Measurements from ENCODE around the gene TARBP1.

Gene TARBP1

DNA sequence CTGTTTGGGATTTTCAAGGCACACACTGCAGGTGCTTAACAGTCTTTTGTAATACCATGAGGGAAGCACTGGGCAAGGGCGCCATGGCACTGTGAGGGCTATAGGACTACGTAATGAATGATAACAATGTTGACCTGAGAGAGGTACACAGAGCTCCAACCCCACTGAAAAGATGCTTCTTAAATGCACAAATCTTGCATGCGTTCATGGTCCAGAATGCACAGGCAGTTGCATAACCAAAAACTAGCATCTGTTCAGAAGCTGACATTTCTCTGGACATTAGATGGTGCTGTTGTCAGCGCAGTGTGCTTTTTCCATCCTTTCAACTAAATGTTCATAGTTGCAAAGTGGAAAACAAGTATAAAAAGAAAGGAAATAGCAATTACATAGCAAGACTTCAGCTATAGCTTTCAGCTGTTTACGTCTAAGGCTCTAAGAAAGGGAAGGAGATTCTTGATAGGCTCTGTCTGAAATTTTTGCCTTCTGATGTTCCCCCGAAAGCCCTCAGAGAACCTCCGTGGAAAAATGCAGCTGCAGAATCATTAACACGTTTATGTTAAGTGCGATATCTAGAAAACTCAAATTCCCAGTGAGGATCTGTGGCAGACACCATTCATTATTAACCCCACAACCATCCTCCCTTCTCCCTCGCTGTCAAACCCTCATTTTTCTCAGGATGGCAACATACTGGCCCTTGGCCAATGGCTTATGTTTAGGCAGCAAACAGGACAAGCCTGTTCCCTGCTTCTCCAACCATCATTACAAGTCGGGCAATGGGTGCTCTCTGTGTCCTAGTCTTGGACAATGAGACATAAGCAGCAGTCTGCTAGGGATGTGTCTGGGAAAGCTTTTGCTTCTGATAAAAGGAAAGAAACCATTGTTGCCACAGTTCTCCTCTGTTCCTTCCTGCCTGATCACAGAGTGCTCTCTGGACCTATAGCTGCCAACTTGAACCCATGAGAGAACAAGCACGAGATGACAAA lies 8.2 kb upstream of the TARBP1 start:
- no peak for DNase-seq (ENCODE audit: low read depth in 2 of 2)

DNA sequence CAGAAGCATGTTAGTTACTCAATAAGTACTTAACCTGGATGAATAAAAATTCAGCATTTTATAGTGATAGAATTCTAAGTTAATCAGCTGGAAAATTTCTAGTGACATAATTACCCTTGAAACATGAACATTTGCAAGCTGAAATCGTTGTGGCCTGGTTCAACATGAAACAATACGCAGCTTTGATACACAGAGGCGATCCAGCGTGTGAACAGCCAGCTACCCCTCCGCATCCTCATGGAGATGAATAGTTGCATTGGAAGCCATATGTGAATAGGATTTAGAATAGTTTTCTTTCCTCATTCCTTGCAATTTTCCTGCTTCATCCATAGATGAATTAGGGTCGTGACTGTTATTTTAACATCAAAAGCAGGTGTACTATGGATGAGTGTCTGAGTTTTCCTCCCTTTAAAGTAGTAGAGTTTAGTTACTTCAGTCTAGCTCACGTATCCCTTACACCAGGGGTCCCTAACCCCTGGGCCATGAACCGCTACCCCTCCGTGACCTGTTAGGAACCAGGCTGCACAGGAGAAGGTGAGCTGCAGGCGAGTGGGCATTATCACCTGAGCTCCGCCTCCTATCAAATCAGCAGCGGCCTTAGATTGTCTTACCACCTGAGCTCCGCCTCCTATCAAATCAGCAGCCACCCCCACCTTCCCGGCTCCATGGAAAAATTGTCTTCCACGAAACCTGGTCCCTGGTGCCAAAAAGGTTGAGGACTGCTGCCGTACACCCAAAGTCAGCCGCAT lies 6.2 kb upstream of the TARBP1 start:
- DNase-seq (ENCODE audit: low read depth in 2 of 2), result no peak

DNA sequence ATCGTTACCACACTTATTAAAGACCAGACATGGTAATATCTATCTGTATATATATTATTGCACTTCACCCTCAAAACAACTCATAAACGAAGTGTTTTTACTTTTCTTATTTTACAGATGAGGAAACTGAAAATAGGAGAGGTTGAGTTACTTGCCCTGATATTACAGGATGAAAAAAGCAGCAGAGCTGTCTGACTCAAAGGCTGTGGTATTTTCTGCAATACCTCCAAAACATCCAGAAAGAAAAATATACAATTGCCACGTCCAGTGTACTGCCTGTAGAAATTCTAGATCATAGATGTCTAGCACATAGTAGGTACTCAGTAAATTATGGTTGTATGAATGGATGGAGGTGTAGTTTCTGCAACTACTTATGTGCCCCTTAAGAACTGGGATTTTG lies 5.2 kb upstream of the TARBP1 start:
- DNase-seq (ENCODE audit: low read depth in 2 of 2), result no peak

DNA sequence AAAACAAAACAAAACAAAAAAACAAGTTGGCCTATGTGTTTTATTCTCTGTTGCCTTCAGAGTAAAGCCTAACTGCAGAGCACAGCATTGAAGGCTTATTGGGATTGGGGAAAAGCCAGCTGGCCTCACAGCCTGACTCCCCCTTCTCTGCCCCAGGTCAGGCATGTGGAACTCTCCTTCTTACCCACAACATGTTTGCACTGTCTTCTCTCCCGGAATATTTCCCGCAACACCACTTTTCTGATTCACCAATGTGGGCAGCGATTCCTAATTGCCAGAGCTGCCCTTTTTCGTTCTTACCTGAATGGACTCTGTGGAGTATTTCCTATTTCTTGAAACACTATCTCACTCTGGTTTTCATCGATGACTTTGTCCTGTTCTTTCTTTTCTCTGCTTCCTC lies 2.8 kb upstream of the TARBP1 start:
- no peak for DNase-seq (ENCODE audit: low read depth in 2 of 2)

DNA sequence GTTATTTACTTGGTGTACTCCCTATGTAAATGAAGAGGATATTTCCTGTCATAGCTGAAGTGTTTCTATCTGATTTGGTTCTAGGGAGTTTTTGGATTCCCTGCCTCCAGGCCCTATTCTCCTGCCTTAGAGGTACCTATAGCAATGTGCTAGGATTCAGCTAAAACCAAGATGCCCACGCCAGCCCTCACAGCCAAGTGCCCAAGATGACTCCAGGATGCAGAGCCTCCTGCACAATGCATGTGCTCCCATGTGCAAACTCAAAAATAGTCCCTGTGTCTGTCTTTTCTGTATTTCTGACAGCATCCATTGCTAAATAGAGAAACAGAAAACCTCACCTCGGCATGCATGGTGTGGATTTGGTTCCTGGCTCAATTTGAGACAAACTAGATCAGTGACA lies 887 bp upstream of the TARBP1 start:
- DNase-seq (ENCODE audit: low read depth in 2 of 2), result no peak

DNA sequence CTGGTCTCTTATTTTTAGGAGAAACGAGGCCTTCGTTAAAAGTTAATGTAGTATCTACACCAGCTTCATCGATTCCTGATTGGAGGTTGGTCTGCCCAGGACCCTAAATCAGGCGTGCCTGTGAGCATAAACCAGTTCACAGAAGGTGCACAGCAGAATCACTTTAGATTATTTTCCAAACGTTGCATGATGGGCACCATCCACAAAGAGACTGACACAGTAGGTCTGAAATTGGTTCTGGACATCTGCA lies 256 bp upstream of the TARBP1 start:
- DNase-seq (ENCODE audit: low read depth in 2 of 2), result no peak

DNA sequence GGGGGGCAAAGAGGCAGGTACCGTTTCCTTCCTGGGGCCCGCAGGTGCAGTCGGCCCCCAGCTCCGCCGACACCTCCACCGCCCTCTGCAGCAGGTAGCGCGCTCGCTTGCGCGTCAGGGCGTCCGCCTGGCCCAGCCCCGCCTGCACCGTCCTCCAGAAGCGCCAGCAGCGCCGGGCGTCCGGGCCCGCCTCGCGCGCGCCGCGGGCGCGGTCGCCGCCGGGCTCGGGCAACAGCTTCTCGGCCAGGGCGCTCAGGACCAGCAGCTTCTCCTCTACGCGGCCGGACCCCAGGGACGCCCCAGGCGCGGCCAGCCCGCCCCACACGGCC lies 863 bp downstream of the TARBP1 start:
- DNase-seq (ENCODE audit: low read depth in 2 of 2), result peak; percentile 52 to 57

DNA sequence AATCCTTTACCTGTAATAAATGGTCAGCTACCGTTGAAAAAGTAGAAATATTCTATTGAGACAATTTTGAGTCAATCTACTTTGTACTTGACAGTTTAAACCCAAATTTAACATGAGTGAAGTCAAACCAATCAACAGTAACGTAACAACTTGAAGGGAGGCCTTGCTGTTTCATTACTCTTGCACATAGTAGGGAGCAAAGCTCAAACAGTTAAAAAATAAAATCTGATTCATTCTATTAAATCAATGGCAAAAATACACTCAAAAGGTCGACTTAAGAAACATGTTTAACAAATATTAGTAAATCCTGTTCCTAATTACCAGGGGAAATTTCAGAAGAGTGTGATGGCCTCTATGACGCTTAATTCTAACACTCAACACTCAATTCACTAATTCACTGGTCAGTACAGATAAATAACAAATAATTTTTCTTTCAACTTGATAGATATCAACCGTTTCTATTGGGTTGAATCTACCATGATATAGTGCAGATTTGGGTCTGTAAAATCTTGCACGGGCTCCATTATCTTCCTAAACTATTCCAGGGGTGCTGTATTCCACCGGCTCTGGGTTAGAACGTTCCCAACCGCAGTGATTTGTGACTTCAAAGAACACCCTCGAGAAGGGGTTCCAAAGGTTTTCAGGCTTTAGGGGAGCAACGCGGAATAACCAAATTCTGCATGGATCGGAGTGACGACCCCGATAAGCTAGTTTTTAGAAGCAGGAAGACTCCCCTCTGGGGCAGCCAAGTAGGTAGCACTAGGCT lies 1.4 kb downstream of the TARBP1 start:
- no peak for DNase-seq (ENCODE audit: low read depth in 2 of 2)

DNA sequence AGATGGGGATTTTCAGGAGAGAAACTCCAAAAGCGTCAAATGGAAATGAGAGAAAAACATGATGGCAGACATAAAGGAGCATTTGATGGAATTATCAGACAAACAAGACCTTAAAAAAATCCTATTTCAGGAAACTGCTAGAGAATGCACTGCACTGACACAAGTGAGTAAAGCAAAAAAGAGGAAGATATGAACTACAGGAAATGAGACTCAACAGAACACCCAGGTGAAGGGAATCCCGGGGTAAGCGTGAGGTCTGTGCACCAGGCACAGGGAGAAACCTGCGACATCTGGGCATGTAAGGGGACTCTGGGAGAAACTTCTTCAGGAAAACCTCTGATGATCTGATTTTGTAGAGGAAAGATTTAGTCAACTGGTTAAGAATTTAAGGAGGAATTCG lies 2.8 kb downstream of the TARBP1 start:
- no peak for DNase-seq (ENCODE audit: low read depth in 2 of 2)

DNA sequence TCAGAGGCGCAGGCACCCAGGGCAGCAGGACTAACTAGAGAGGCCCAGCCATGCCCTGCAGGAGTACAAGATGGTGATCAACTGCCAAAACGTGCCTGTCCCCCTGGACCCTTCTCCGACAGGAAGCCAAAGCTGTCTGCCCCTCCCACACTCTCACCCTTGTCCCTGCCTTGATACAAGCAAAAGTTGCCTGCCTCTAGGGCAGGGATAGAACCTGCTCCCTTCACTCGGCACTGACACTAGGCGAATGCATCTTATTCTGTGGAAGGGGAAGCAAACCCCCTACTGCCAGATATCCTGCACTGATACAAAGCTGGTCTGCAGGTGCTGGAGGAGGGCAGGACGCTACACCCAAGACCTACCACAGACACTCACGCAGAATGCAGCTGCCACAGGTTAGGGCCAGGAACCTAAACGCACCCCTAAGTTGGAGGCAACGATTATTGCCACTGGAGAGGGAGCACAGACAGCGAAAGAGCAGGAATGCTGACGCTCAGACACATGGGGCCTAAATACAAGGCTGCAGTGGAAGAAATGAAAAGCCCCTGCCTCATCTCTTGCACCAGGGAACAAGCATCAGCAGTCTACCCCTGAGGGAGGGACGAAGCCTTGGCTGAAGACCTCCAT lies 3.7 kb downstream of the TARBP1 start:
- DNase-seq (ENCODE audit: low read depth in 2 of 2), result no peak

DNA sequence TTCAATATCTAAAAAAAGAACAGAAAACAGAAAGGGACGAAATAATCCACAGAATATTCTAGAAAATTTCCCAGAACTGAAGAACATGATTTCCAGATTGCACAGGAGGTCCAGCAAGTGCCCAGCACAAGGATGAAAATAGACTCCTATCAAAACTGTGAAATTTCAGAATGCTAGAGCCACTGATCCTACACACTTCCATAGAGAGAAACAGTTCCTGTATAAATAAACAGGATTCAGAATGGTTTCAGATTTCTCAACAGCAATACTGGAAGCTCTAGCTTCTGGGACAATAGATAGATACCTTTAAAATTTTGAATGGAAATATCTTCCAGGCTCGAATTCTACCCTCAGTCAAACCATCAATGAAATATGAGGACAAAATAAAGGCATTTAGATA lies 4.6 kb downstream of the TARBP1 start:
- no peak for DNase-seq (ENCODE audit: low read depth in 2 of 2)

DNA sequence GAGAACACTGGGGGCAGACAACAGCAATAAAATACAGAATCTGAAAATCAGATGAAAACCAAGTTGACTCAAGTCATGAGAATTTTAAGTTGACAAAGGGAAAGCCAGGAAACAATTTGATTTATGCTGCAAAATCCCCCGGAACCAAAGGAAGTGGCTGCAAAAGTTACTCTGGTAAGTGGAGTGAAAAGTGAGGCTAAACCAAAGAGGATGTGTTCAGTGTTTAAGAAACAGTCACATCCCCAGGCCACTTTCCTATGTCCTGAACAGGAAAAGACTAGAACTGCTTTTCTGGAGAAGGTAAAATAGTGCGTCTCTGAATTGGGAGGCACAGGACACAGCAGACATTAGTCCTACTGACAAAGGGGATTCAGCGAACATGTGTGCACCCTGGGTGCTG lies 5.9 kb downstream of the TARBP1 start:
- no peak for DNase-seq (ENCODE audit: low read depth in 2 of 2)

DNA sequence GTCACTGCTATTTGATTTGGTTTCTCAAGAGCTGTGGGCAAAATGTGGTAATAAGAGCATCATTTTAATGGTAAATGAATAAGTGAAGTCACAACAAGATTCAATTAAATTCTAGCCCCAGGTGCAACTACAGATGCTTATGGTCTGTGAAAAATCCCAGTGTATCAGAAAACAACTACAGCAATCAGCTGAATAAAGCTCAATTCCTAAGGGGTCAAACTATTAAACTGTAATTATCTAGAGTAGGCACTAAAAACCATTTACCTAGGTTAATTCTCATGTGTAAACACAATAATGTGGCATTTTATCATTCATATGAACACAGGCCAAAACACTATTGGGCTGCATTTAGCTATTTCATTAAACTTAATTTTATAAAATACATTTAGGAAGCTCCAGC lies 9.6 kb downstream of the TARBP1 start:
- no peak for DNase-seq (ENCODE audit: low read depth in 2 of 2)

DNA sequence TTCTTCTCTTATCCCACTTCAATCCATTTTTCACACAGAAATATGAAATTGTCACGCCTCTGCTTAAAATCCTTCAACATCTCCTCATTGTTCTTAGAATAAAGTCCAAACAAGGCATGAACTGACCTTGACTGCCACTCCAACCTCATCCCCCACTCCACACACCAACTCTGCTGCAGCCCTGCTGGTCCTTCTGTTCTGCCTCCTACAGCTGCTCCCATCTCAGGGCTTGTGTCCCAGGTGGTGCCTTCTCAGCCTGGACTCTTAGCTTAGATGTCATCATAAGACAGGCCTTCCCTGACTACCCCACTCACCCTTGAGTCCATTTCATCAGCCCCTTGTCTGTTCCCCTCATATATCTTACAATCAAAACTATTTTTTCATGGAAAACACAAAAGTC lies 10.4 kb downstream of the TARBP1 start:
- no peak for DNase-seq (ENCODE audit: low read depth in 2 of 2)

DNA sequence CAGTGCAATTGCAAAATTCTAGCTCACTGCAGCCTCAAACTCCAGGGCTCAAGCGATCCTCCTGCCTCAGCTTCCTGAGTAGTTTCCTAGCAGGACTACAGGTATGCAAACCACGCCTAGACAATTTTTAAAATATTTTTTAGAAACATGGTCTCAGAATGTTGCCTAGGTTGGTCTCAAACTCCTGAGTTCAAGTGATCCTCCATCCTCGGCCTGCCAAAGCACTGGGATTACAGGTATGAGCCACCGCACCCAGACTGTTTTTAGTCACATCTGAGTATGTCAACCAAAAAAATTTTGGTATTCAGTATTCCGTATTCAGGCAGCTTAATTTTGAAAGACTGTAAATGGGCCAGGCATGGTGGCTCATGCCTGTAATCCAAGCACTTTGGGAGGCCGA lies 11.2 kb downstream of the TARBP1 start:
- DNase-seq (ENCODE audit: low read depth in 2 of 2), result no peak

DNA sequence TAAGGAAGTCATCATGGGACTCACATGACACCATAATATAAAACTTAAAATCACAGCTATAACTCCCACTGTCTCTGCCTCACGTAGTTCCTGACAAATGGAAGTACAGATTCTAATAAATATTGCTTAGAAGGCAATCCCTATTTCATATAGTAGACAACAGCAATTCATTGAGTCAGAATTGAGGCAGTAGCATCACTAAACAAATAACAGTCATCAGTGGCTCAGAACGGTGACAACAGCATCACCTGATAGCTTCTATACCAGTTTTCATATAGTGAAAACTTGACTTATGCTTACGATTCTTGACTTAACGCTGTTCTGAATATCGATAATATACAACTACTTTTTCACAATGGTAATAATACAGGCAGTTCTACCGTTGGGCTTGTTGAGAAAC lies 12.0 kb downstream of the TARBP1 start:
- no peak for DNase-seq (ENCODE audit: low read depth in 2 of 2)

DNA sequence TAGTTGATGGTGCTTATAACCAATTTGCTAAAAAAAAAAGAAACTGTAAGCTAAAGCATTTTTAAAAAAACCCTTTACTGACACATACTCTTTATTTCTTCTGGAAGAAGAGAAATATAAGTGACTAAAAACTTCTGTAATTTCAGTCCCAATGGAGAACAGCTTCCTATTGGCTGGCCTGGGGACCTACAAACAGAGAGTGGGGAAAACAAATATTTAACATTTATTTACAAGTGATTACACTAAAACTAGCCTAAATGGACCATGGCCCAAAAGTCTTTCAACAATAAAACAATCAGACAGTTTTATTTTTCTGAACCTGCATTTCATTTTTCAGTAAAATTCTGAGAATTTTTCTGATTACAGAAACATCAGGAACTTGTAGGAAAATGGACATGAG lies 15.2 kb downstream of the TARBP1 start:
- DNase-seq (ENCODE audit: low read depth in 2 of 2), result no peak

DNA sequence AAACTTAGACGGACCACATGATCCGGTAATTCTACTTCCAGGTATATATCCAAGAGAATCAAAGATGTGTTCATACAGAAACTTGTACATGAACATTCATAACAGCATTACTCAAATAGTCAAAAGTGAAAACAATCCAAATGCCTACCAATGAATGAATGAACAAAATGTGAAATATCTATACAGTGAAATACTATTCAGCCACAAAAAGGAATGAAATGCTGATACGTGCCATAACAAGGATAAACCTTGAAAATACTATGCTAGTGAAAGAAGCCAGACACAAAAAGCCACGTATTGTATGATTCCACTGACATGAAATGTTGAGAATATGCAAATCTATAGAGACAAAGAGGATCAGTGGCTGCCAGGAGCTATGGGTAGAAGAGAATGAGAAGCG lies 18.3 kb downstream of the TARBP1 start:
- DNase-seq (ENCODE audit: low read depth in 2 of 2), result no peak

DNA sequence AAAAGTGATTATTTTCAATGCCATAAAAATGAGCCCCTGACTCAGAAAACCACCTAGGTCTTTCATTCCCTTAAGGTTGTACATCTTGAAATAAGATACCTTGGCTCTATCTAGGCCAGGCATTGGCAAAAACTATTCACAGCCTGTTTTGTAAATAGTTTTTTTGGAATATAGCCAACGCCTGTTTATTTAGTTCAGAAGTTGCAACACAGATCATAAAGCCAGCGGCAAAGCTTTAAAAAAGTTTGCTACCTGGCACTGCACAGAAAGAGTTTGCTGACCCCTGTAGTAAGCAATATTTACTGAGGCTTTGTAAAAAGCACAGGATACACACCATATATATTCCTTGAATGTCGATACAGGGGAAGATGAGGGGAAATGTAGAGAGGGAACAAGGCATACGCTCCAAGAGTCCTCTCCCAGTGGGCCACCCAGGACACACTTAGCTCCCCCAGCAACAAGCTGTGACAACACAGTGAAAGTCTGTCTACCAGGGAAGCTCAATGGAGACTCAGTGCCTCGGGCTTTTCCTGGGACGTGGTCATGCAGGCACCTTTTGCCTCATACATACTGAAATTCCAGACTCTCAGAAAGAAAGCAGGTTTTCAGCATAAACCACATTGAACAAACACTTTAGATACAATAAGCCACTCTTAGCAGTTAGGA lies 20.5 kb downstream of the TARBP1 start:
- DNase-seq (ENCODE audit: low read depth in 2 of 2), result no peak

DNA sequence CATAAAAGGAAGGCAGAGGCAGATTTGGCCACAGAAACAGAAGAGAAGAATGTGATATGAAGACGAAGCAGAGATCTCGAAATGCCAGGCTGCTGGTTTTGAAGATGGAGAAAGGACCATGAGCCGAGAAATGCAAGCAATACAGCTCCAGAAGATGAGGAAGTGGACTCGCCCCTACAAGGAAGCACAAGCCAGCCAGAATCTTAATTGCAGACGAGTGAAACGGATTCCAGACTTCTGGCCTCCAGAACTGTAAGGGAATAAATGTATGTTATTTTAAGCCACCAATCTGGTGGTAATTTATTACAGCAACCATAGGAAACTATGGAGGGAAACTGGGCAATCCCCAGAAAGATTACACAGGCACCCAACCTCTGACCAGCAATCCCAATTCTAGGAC lies 24.1 kb downstream of the TARBP1 start:
- DNase-seq (ENCODE audit: low read depth in 2 of 2), result no peak

DNA sequence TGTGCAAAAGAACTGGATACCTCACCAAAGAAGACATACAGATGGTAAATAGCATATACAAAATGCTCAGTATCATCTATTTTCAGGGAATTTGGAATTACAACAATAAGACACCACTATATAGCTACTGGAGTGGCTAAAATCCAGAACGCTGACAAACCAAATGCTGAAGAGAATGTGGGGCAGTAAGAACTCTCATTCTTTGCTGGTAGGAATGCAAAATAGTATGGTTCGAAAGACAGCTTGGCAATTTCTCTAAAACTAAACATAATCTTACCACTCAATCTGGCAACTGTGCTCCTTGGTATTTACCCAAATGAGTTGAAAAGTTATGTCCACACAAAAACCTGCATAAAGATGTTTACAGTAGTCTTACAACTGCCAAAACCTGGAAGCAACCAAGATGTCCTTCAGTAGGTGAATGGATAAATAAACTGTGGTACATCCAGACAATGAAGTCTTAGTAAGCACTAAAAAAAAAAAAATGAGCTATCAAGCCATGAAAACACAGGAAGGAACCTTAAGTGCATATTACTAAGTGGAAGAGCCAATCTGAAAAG lies 26.5 kb downstream of the TARBP1 start:
- DNase-seq (ENCODE audit: low read depth in 2 of 2), result no peak

DNA sequence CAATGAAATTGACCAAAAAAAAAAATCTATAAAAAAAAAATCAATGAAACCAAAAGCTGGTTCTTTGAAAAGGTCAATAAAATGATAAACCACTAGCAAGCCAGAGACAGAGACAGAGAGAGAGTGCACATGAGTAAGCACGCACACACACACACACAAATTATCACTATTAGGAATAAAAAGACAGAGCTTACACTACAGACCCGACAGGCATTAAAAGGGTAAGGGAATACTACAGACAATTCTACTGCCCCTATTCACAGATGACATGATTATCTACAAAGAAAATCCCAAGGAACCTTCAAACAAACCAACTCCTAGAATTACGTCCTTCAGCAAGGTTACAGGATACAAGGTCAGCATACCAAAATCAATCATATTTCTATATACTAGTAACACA lies 38.6 kb downstream of the TARBP1 start:
- no peak for DNase-seq (ENCODE audit: low read depth in 2 of 2)

Data from stimulated activated CD4-positive, alpha-beta T cell treated with anti-CD3 and anti-CD28 coated beads, Interleukin-12 subunit alpha, Interleukin-12 subunit beta, amount 100 ng/mL, for 24 hours (primary cell).